CD14-positive monocyte (primary cell): ENCODE results near the gene PDZD11. TPM values are rescaled to one million over a fixed set of nuclear protein-coding genes. Genes with fewer than 3 reads are reported as not detected.

Source experiments
- DNase-seq, 3 donors: peaks; one replicate each; pipeline ENCODE4 v3.0.0-alpha.2; 2011 to 2022
- H2AFZ ChIP-seq: 2 replicates; pipeline ENCODE4 v1.6.0; 2012; ENCODE audit warnings: mild to moderate bottlenecking, low read depth, low read length, inconsistent platforms; ENCODE audit not compliant: insufficient read depth, poor library complexity, severe bottlenecking
- H3K27ac ChIP-seq, 2 donors: 1 replicate in 1 of 2; 2 replicates in 1 of 2; pipeline ENCODE4 v1.5.1; 2012 to 2013; ENCODE audit warnings: low read length in 2 of 2, control low read depth in 1 of 2, inconsistent platforms in 1 of 2, low read depth in 1 of 2, mild to moderate bottlenecking in 1 of 2
- H3K27me3 ChIP-seq, 2 donors: one replicate each; pipeline versions ENCODE4 v1.6.0 to v1.6.1; 2011 to 2013; ENCODE audit warnings: low read length in 2 of 2; ENCODE audit not compliant: control insufficient read depth in 2 of 2, insufficient read depth in 2 of 2
- H3K36me3 ChIP-seq, 2 donors: replicated peaks in 1 of 2; 1 replicate in 1 of 2; 2 replicates in 1 of 2; pipeline versions ENCODE4 v1.5.1 to v1.6.1; 2012 to 2013; ENCODE audit warnings: low read length in 2 of 2, control low read depth in 1 of 2, inconsistent platforms in 1 of 2, mild to moderate bottlenecking in 1 of 2; ENCODE audit not compliant: insufficient read depth in 2 of 2, control insufficient read depth in 1 of 2
- H3K4me1 ChIP-seq, 2 donors: 1 replicate in 1 of 2; 2 replicates in 1 of 2; pipeline versions ENCODE4 v1.5.1 to v1.6.1; 2012 to 2013; ENCODE audit warnings: low read length in 2 of 2, control low read depth in 1 of 2, inconsistent platforms in 1 of 2, mild to moderate bottlenecking in 1 of 2, moderate library complexity in 1 of 2; ENCODE audit not compliant: insufficient read depth in 2 of 2, control insufficient read depth in 1 of 2
- H3K4me2 ChIP-seq: replicated peaks from 2 replicates; pipeline ENCODE3; 2012; ENCODE audit warnings: low read length, moderate library complexity, mild to moderate bottlenecking; ENCODE audit not compliant: poor library complexity, severe bottlenecking; ENCODE audit errors: extremely low read depth
- H3K4me3 ChIP-seq, 3 experiments: fragments of 200-600 bp in 1 of 3; sonication (generic) in 1 of 3; replicated peaks in 1 of 3; 1 replicate in 2 of 3; 2 replicates in 1 of 3; pipeline ENCODE4 v1.5.1; 2011 to 2013; ENCODE audit warnings: low read length in 3 of 3, mild to moderate bottlenecking in 3 of 3, control low read depth in 2 of 3, low read depth in 2 of 3, inconsistent platforms in 1 of 3, moderate library complexity in 1 of 3
- H3K79me2 ChIP-seq: 2 replicates; pipeline ENCODE4 v1.6.0; 2012; ENCODE audit warnings: mild to moderate bottlenecking, control low read depth, inconsistent platforms, low read length, moderate library complexity; ENCODE audit not compliant: insufficient read depth
- H3K9ac ChIP-seq: 2 replicates; pipeline ENCODE4 v1.6.0; 2017; ENCODE audit warnings: low read length, mild to moderate bottlenecking; ENCODE audit not compliant: insufficient read depth, poor library complexity, severe bottlenecking
- H3K9me3 ChIP-seq, 2 donors: replicated peaks in 1 of 2; 1 replicate in 1 of 2; 2 replicates in 1 of 2; pipeline versions ENCODE4 v1.5.1 to v1.6.1; 2012 to 2013; ENCODE audit warnings: low read length in 2 of 2, control low read depth in 1 of 2; ENCODE audit not compliant: control insufficient read depth in 1 of 2, insufficient read depth in 1 of 2
- H4K20me1 ChIP-seq: 2 replicates; pipeline ENCODE4 v1.6.0; 2012; ENCODE audit warnings: mild to moderate bottlenecking, low read length, control low read depth, moderate library complexity; ENCODE audit not compliant: insufficient read depth
- H3K27ac Mint-ChIP-seq, 7 donors: one replicate each; pipeline ENCODE4 v1.8.0; 2020; ENCODE audit warnings: mild to moderate bottlenecking in 7 of 7, mixed read lengths in 7 of 7, moderate library complexity in 6 of 7, inconsistent platforms in 2 of 7
- H3K27me3 Mint-ChIP-seq, 3 donors: one replicate each; pipeline ENCODE4 v1.8.0; 2021 to 2022; ENCODE audit warnings: low read depth in 3 of 3, mild to moderate bottlenecking in 3 of 3, mixed read lengths in 3 of 3, moderate library complexity in 3 of 3, inconsistent platforms in 1 of 3
- H3K36me3 Mint-ChIP-seq, 2 donors: one replicate each; pipeline ENCODE4 v1.8.0; 2020; ENCODE audit warnings: mixed read lengths in 2 of 2, inconsistent platforms in 1 of 2, mild to moderate bottlenecking in 1 of 2
- H3K4me1 Mint-ChIP-seq: one replicate; pipeline ENCODE4 v1.8.0; 2020; ENCODE audit warnings: mild to moderate bottlenecking, mixed read lengths
- H3K4me3 Mint-ChIP-seq, 2 donors: one replicate each; pipeline ENCODE4 v1.8.0; 2020; ENCODE audit warnings: mild to moderate bottlenecking in 2 of 2, mixed read lengths in 2 of 2, moderate library complexity in 1 of 2
- H3K9me3 Mint-ChIP-seq, 7 donors: one replicate each; pipeline ENCODE4 v1.8.0; 2020 to 2022; ENCODE audit warnings: mixed read lengths in 7 of 7, mild to moderate bottlenecking in 6 of 7, moderate library complexity in 6 of 7, inconsistent platforms in 2 of 7
- WGBS: methylation state at CpG from one replicate; pipeline ENCODE4 v1.1.5; 2013; ENCODE audit warnings: missing lambda C conversion rate; ENCODE audit not compliant: insufficient coverage; 5-methylcytosine and 5-hydroxymethylcytosine counted together
- intact Hi-C, 2 donors: fragments of 100-400 bp; cut with micrococcal nuclease; formaldehyde crosslinking; loops; one replicate each; pipeline versions ENCODE4 v1.15.0 to v1.15.1; 2023
- polyA plus RNA-seq, 3 donors: library from polyadenylated mRNA; depleted of rRNA in 1 of 3; unstranded in 2 of 3; stranded (reverse) in 1 of 3; fragments of 300-500 nt in 2 of 3; fragments of >200 nt in 1 of 3; fragmentation: Illumina TruSeq in 2 of 3; gene quantifications; 1 replicate in 2 of 3; 2 replicates in 1 of 3; pipeline ENCODE4 v1.2.3, GENCODE V29; 2012 to 2021
- TF ChIP-seq, protein P1 (sequence below): fragments of 200-600 bp; IDR thresholded peaks from one replicate; pipeline ENCODE4 v1.8.0; 2022; ENCODE audit warnings: antibody characterized with exemption, mild to moderate bottlenecking

Gene PDZD11
- polyA plus RNA-seq, 3 donors: 16.9 to 18.9 (median 17.4) TPM

DNA sequence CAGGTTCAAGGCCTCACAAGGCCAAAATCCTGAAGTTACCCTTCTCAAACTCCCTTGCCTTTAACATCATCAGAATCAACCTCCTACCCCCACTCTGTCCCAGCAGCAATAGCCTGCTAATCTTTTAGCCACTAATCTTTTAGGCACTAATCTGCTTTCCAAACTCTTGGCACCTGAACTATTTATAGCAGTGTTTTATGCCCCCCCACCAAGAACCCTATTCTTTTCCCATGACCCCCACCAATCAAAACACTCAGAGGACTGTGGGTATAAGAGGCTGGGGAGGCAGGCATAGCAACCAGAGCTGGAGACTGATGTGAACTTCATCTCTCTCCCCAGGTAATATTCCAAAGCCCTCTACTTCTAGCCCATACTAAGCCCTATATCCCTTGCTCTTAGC is 21.7 kb downstream of the PDZD11 start, which contains the start of gene ARR3:
Gene ARR3 (plus strand): TSS at position 301 of the 400 bp plus-strand sequence. CDS start 1,052 bp downstream, outside the sequence.
- intact Hi-C loops: no loop called here
- Histone ChIP-seq H3K36me3 (no peaks in the 10 kb centered on the region), H3K9ac (no peak within 1 kb of the TSS), H2AFZ (no peak within 1 kb of the TSS), H3K27ac (no peak within 1 kb of the TSS), H3K4me1 (no peaks in the 10 kb centered on the region), H3K4me3 (no peak within 1 kb of the TSS), H3K27me3 (no peaks in the 10 kb centered on the region), H4K20me1 (no peaks in the 10 kb centered on the region), H3K4me2 (no peak within 1 kb of the TSS), H3K9me3 (no peaks in the 10 kb centered on the region), H3K79me2 (no peaks in the 10 kb centered on the region)
- no peaks in the 10 kb centered on the region for H3K4me1 Mint-ChIP-seq
- TF ChIP-seq, protein P1, sequence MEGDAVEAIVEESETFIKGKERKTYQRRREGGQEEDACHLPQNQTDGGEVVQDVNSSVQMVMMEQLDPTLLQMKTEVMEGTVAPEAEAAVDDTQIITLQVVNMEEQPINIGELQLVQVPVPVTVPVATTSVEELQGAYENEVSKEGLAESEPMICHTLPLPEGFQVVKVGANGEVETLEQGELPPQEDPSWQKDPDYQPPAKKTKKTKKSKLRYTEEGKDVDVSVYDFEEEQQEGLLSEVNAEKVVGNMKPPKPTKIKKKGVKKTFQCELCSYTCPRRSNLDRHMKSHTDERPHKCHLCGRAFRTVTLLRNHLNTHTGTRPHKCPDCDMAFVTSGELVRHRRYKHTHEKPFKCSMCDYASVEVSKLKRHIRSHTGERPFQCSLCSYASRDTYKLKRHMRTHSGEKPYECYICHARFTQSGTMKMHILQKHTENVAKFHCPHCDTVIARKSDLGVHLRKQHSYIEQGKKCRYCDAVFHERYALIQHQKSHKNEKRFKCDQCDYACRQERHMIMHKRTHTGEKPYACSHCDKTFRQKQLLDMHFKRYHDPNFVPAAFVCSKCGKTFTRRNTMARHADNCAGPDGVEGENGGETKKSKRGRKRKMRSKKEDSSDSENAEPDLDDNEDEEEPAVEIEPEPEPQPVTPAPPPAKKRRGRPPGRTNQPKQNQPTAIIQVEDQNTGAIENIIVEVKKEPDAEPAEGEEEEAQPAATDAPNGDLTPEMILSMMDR: no peak
- no peak within 1 kb of the TSS for H3K27ac Mint-ChIP-seq
- H3K36me3 Mint-ChIP-seq: no peaks in the 10 kb centered on the region
- no peak for DNase-seq
- H3K27me3 Mint-ChIP-seq: peaks cover 0 to 4% (median 3%) of the 10 kb centered on the region in 3 donors
- H3K4me3 Mint-ChIP-seq: no peak within 1 kb of the TSS
- H3K9me3 Mint-ChIP-seq: peaks cover 0 to 2% (median 0%) of the 10 kb centered on the region in 7 donors

DNA sequence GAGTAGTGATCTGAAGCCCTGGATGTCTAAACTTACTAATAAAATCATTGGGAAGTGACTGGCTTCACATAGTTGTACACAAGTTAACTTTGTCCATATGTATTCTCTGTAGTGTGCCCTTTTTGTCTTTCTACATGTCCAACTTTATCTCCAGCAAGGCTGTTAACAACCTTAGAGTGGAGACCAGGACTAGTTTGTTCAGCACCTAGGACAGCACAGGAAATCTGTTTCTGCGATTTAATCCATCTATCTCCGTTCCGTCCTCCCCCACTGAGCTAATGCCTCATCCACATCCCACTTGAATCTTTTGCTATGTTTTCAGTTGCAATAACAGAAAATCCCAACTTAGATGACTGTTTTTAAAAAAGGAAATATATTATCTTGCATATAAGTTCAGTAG is 24.9 kb downstream of the PDZD11 start:
- Mint-ChIP-seq H3K4me3 (no peak overlapping the region), H3K27ac (no peak overlapping the region), H3K9me3 (peaks cover 0 to 8% (median 0%) of the 10 kb centered on the region in 7 donors), H3K27me3 (peaks cover 0 to 6% (median 3%) of the 10 kb centered on the region in 3 donors), H3K4me1 (no peaks in the 10 kb centered on the region), H3K36me3 (no peaks in the 10 kb centered on the region)
- no peaks in the 10 kb centered on the region for H3K36me3 ChIP-seq
- H3K4me3 ChIP-seq: no peak overlapping the region
- no peaks in the 10 kb centered on the region for H3K27me3 ChIP-seq
- no CpG with 5 or more reads among the region's 3 CpGs for WGBS
- H3K9ac ChIP-seq: no peak overlapping the region
- TF ChIP-seq, protein P1: no peak
- intact Hi-C loops: no loop called here
- H3K4me1 ChIP-seq: no peaks in the 10 kb centered on the region
- no peak overlapping the region for H2AFZ ChIP-seq
- no peak overlapping the region for H3K27ac ChIP-seq
- H3K79me2 ChIP-seq: no peaks in the 10 kb centered on the region
- no peaks in the 10 kb centered on the region for H4K20me1 ChIP-seq
- no peak for DNase-seq
- H3K9me3 ChIP-seq: no peaks in the 10 kb centered on the region
- H3K4me2 ChIP-seq: no peak overlapping the region
